HG03135 (cell line): Measurements from ENCODE around the gene MEGF11.
A peak's percentile ranks its signal among the peaks of the same experiment; 100 is the strongest.

Experiments
- ATAC-seq: cut with Tn5 transposase; IDR thresholded peaks from one replicate; pipeline ENCODE4 v1.9.1; 2021; ENCODE audit warnings: mild to moderate bottlenecking, moderate library complexity; ENCODE audit not compliant: unreplicated experiment

Gene MEGF11

GRCh38 chr15:65926459-65926858, 327.1 kb downstream of the MEGF11 start:
- no peak for ATAC-seq

- ATAC-seq: no peak
These were observed 328.2 kb downstream of the MEGF11 start for GRCh38 chr15:65925338-65925737.

- no peak for ATAC-seq
These were observed 329.5 kb downstream of the MEGF11 start for GRCh38 chr15:65924004-65924403.

- ATAC-seq: no peak
These were observed 330.3 kb downstream of the MEGF11 start for GRCh38 chr15:65923264-65923663.

GRCh38 chr15:65922621-65923020, 330.9 kb downstream of the MEGF11 start:
- ATAC-seq: no peak

- ATAC-seq: no peak
These were observed 331.8 kb downstream of the MEGF11 start for GRCh38 chr15:65921780-65922179.

- ATAC-seq: peak; percentile 41
These were observed 332.7 kb downstream of the MEGF11 start for GRCh38 chr15:65920825-65921309.

GRCh38 chr15:65920121-65920520, 333.4 kb downstream of the MEGF11 start:
- ATAC-seq: no peak

GRCh38 chr15:65919353-65919752, 334.2 kb downstream of the MEGF11 start:
- no peak for ATAC-seq

GRCh38 chr15:65918945-65919344, 334.6 kb downstream of the MEGF11 start:
- ATAC-seq: no peak

- ATAC-seq: no peak
These were observed 335.1 kb downstream of the MEGF11 start for GRCh38 chr15:65918357-65918920.

- no peak for ATAC-seq
These were observed 335.6 kb downstream of the MEGF11 start for GRCh38 chr15:65917936-65918335.

GRCh38 chr15:65917407-65917756, 336.2 kb downstream of the MEGF11 start:
- no peak for ATAC-seq

GRCh38 chr15:65916664-65917406, 336.7 kb downstream of the MEGF11 start:
- peak; percentile 54 for ATAC-seq

GRCh38 chr15:65916041-65916663, 337.4 kb downstream of the MEGF11 start:
- no peak for ATAC-seq

- ATAC-seq: no peak
These were observed 338.3 kb downstream of the MEGF11 start for GRCh38 chr15:65914981-65915925.

- no peak for ATAC-seq
These were observed 339.2 kb downstream of the MEGF11 start for GRCh38 chr15:65914386-65914785.

- no peak for ATAC-seq
These were observed 339.8 kb downstream of the MEGF11 start for GRCh38 chr15:65913631-65914199.

GRCh38 chr15:65912235-65912634, 341.3 kb downstream of the MEGF11 start:
- no peak for ATAC-seq

- no peak for ATAC-seq
These were observed 343.2 kb downstream of the MEGF11 start for GRCh38 chr15:65910341-65910740.

GRCh38 chr15:65909831-65910230, 343.7 kb downstream of the MEGF11 start:
- ATAC-seq: no peak
